DOHH2 (cell line): ENCODE measurements around the gene RPS16.

Source experiments
- H3F3A ChIP-seq: fragments of 200-600 bp; sonication (generic), shearing (Covaris generic); 2 replicates; pipeline ENCODE4 v1.6.0; 2016; ENCODE audit warnings: antibody characterized with exemption, mild to moderate bottlenecking; ENCODE audit not compliant: control insufficient read depth, insufficient read depth
- H3K27ac ChIP-seq: fragments of 200-600 bp; sonication (generic); 2 replicates; pipeline ENCODE4 v1.5.1; 2014; ENCODE audit warnings: low read depth, mild to moderate bottlenecking, low read length, moderate library complexity
- H3K27me3 ChIP-seq: fragments of 200-600 bp; sonication (generic); 2 replicates; pipeline ENCODE4 v1.6.1; 2014; ENCODE audit warnings: mild to moderate bottlenecking, low read length, mixed read lengths; ENCODE audit not compliant: control insufficient read depth
- H3K36me3 ChIP-seq: fragments of 200-600 bp; sonication (generic); 2 replicates; pipeline ENCODE4 v1.6.1; 2014; ENCODE audit warnings: mild to moderate bottlenecking, low read length, moderate library complexity, mixed read lengths; ENCODE audit not compliant: control insufficient read depth
- H3K4me1 ChIP-seq: fragments of 200-600 bp; sonication (generic); 2 replicates; pipeline ENCODE4 v1.6.1; 2014; ENCODE audit warnings: mild to moderate bottlenecking, low read length, mixed read lengths; ENCODE audit not compliant: control insufficient read depth
- H3K4me2 ChIP-seq: fragments of 200-600 bp; sonication (generic); 2 replicates; pipeline ENCODE4 v1.6.0; 2014; ENCODE audit warnings: mild to moderate bottlenecking, low read length, moderate library complexity
- H3K4me3 ChIP-seq: fragments of 200-600 bp; sonication (generic); 2 replicates; pipeline ENCODE4 v1.5.1; 2014; ENCODE audit warnings: mild to moderate bottlenecking, low read length, mixed read lengths
- H3K79me2 ChIP-seq: fragments of 200-600 bp; sonication (generic); 2 replicates; pipeline ENCODE4 v1.6.1; 2014; ENCODE audit warnings: mild to moderate bottlenecking, low read length, mixed read lengths; ENCODE audit not compliant: control insufficient read depth
- H3K9me2 ChIP-seq: fragments of 200-600 bp; sonication (generic); replicated peaks from 2 replicates; pipeline ENCODE4 v1.6.1; 2014; ENCODE audit warnings: mild to moderate bottlenecking, low read length, mixed read lengths; ENCODE audit not compliant: control insufficient read depth
- H3K9me3 ChIP-seq: fragments of 200-600 bp; sonication (generic); 2 replicates; pipeline ENCODE4 v1.6.1; 2014; ENCODE audit warnings: antibody characterized with exemption, low read length, mixed read lengths; ENCODE audit not compliant: control insufficient read depth, insufficient read depth
- H4K20me1 ChIP-seq: fragments of 200-600 bp; sonication (generic); 2 replicates; pipeline ENCODE4 v1.6.0; 2014; ENCODE audit warnings: low read depth, mild to moderate bottlenecking, antibody characterized with exemption, low read length, moderate library complexity; ENCODE audit not compliant: control insufficient read depth, insufficient read depth
- CTCF ChIP-seq: fragments of 200-600 bp; sonication (generic); IDR thresholded peaks from one replicate; pipeline ENCODE4 v1.5.1; 2014; ENCODE audit warnings: antibody characterized with exemption, mild to moderate bottlenecking, low read depth, low read length; ENCODE audit not compliant: poor library complexity, severe bottlenecking
- EZH2phosphoT487 ChIP-seq: fragments of 200-600 bp; sonication (generic); IDR thresholded peaks from 2 replicates; pipeline ENCODE4 v1.6.1; 2017; ENCODE audit warnings: borderline replicate concordance, mild to moderate bottlenecking, antibody characterized with exemption, low read length, moderate library complexity, mixed read lengths

Gene RPS16

GRCh38 chr19:39419003-39419402 lies 16.7 kb downstream of the RPS16 start:
- no peaks in the 10 kb centered on the region for H3K27me3 ChIP-seq
- peaks cover 4% of the 10 kb centered on the region for H3K79me2 ChIP-seq
- no peak overlapping the region for H3K27ac ChIP-seq
- no peak overlapping the region for H3K4me3 ChIP-seq
- peaks cover 9% of the 10 kb centered on the region for H3K36me3 ChIP-seq
- peaks cover 2% of the 10 kb centered on the region; the same call in 1 of the 2 replicates for H4K20me1 ChIP-seq
- H3K9me3 ChIP-seq: no peaks in the 10 kb centered on the region
- H3K4me2 ChIP-seq: no peak overlapping the region
- H3K9me2 ChIP-seq: no peaks in the 10 kb centered on the region
- 0 out of 2 replicates have a peak, but pooled peaks cover under 1% of the 10 kb centered on the region for H3F3A ChIP-seq
- TF ChIP-seq EZH2phosphoT487 (no peak), CTCF (no peak)
- H3K4me1 ChIP-seq: peaks cover 8% of the 10 kb centered on the region

- Histone ChIP-seq H3K27me3 (no peaks in the 10 kb centered on the region), H3K9me2 (no peaks in the 10 kb centered on the region), H4K20me1 (peaks cover 5% of the 10 kb centered on the region; the same call in 1 of the 2 replicates), H3K36me3 (peaks cover 8% of the 10 kb centered on the region), H3F3A (peaks cover 3% of the 10 kb centered on the region; the same call in 1 of the 2 replicates), H3K27ac (no peak overlapping the region), H3K79me2 (peaks cover 16% of the 10 kb centered on the region), H3K4me2 (no peak overlapping the region), H3K4me1 (peaks cover 14% of the 10 kb centered on the region), H3K9me3 (no peaks in the 10 kb centered on the region), H3K4me3 (no peak overlapping the region)
- no peak for TF ChIP-seq EZH2phosphoT487
- TF ChIP-seq CTCF: no peak
Measured at GRCh38 chr19:39417463-39418181, 18.1 kb downstream of the RPS16 start.

- Histone ChIP-seq H3K79me2 (peaks cover 16% of the 10 kb centered on the region), H3K36me3 (peaks cover 10% of the 10 kb centered on the region), H3K4me2 (no peak overlapping the region), H3K27ac (no peak overlapping the region), H3F3A (peaks cover 5% of the 10 kb centered on the region), H3K27me3 (no peaks in the 10 kb centered on the region), H3K4me1 (peaks cover 19% of the 10 kb centered on the region), H3K9me3 (no peaks in the 10 kb centered on the region), H4K20me1 (peaks cover 5% of the 10 kb centered on the region; the same call in 1 of the 2 replicates), H3K9me2 (no peaks in the 10 kb centered on the region), H3K4me3 (no peak overlapping the region)
- TF ChIP-seq CTCF: no peak
- no peak for TF ChIP-seq EZH2phosphoT487
Measured at GRCh38 chr19:39416152-39417120, 19.3 kb downstream of the RPS16 start.
